COLO829 (cell line): ENCODE results near the gene ATP8A2.
"Not testable (repeated sequence)": the region's sequence is repeated elsewhere in the genome, so short reads cannot be mapped to it uniquely, and the experiment has no call there.

Source experiments
- DNase-seq: peaks from one replicate; pipeline ENCODE4 v3.0.0; 2012; ENCODE audit warnings: low spot score

The ATP8A2 gene

GRCh38 chr13:25463496-25463895 lies 91.7 kb downstream of the ATP8A2 start:
- no peak for DNase-seq

- DNase-seq: no peak
These were observed 95.1 kb downstream of the ATP8A2 start for GRCh38 chr13:25466880-25467279.

- no peak for DNase-seq
These were observed 96.8 kb downstream of the ATP8A2 start for GRCh38 chr13:25468325-25469168.

- DNase-seq: no peak
These were observed 97.4 kb downstream of the ATP8A2 start for GRCh38 chr13:25469169-25469525.

GRCh38 chr13:25473864-25474263 lies 102.1 kb downstream of the ATP8A2 start:
- DNase-seq: no peak

- no peak for DNase-seq
These were observed 106.4 kb downstream of the ATP8A2 start for GRCh38 chr13:25478186-25478585.

- no peak for DNase-seq
These were observed 117.5 kb downstream of the ATP8A2 start for GRCh38 chr13:25489238-25489637.

GRCh38 chr13:25490236-25490635 lies 118.5 kb downstream of the ATP8A2 start:
- no peak for DNase-seq

- DNase-seq: no peak
These were observed 122.3 kb downstream of the ATP8A2 start for GRCh38 chr13:25493931-25494640.

- DNase-seq: no peak
These were observed 123.1 kb downstream of the ATP8A2 start for GRCh38 chr13:25494698-25495411.

GRCh38 chr13:25501231-25501630 lies 129.5 kb downstream of the ATP8A2 start:
- no peak for DNase-seq

- no peak for DNase-seq
These were observed 130.3 kb downstream of the ATP8A2 start for GRCh38 chr13:25502031-25502430.

- no peak for DNase-seq
These were observed 130.8 kb downstream of the ATP8A2 start for GRCh38 chr13:25502551-25502950.

- DNase-seq: no peak
These were observed 132.1 kb downstream of the ATP8A2 start for GRCh38 chr13:25503856-25504255.

- DNase-seq: no peak
These were observed 136.1 kb downstream of the ATP8A2 start for GRCh38 chr13:25507841-25508240.

GRCh38 chr13:25513060-25513459 lies 141.3 kb downstream of the ATP8A2 start:
- not testable (repeated sequence) for DNase-seq

- no peak for DNase-seq
These were observed 146.7 kb downstream of the ATP8A2 start for GRCh38 chr13:25518441-25518840.

GRCh38 chr13:25525884-25526283 lies 154.1 kb downstream of the ATP8A2 start:
- no peak for DNase-seq

- DNase-seq: no peak
These were observed 156.5 kb downstream of the ATP8A2 start for GRCh38 chr13:25528266-25528665.

GRCh38 chr13:25529425-25529824 lies 157.7 kb downstream of the ATP8A2 start:
- DNase-seq: no peak

- no peak for DNase-seq
These were observed 166.5 kb downstream of the ATP8A2 start for GRCh38 chr13:25538276-25538675.

- DNase-seq: no peak
These were observed 169.8 kb downstream of the ATP8A2 start for GRCh38 chr13:25541434-25542123.
